ENCODE data around the gene PPP1R16B. TPM values are rescaled to one million over a fixed set of nuclear protein-coding genes. Genes with fewer than 3 reads are reported as not detected.

The PPP1R16B gene
- under 0.01 TPM in 2 replicates for total RNA-seq

DNA sequence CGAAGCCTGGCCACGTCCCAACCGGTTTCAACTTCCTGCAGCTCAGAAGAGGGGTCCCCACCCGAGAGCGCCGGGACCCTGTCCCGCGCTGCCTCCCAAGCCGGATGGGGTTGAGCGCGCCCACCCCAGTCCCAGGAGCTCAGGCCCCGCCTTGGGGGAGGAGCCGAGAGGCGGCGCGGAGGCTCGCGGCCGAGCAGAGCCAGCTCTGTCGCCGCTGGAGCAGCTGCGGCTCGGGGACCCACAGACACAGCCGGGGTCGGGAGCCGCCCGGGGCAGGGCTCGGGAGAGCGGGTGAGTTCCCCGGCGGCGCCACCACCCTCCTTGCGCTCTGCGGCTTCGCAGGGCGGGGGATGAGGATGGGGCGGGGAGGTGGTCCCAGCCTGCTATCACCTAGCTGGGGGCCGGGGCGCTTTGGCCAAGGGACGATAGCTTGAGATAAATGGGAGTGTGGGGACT lies at the start of gene PPP1R16B:
Gene PPP1R16B (plus strand): TSS at position 196 of the 456 bp plus-strand sequence. CDS start 30,229 bp downstream, outside the sequence.

DNA sequence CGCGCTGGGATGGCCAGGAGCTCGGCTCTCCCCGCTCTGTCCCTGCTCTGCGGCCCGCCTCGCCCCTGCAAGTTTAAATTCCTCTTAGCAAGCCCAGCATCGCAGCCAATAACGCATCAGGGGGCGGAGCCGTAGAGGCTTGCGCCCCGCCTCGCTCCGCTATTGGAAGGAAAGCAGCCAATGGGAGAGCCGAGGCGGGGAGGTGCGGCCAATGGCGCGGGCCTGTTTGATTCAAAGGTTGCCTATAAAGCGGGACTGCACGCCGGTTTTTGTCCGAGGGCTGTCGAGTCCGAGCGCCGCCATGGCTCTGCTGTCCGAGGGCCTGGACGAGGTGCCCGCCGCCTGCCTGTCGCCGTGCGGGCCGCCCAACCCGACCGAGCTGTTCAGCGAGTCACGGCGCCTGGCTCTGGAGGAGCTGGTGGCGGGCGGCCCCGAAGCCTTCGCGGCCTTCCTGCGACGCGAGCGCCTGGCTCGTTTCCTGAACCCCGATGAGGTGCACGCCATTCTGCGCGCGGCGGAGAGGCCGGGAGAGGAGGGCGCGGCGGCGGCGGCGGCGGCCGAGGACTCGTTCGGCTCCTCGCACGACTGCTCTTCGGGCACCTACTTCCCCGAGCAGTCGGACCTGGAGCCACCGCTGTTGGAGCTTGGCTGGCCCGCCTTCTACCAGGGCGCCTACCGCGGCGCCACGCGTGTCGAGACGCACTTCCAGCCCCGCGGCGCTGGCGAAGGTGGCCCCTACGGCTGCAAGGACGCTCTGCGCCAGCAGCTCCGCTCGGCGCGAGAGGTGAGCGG lies 120.8 kb downstream of the PPP1R16B start, which contains the start of gene FAM83D:
Gene FAM83D (plus strand): TSS at position 276 of the 792 bp plus-strand sequence. CDS start 26 bp downstream, at position 302.

DNA sequence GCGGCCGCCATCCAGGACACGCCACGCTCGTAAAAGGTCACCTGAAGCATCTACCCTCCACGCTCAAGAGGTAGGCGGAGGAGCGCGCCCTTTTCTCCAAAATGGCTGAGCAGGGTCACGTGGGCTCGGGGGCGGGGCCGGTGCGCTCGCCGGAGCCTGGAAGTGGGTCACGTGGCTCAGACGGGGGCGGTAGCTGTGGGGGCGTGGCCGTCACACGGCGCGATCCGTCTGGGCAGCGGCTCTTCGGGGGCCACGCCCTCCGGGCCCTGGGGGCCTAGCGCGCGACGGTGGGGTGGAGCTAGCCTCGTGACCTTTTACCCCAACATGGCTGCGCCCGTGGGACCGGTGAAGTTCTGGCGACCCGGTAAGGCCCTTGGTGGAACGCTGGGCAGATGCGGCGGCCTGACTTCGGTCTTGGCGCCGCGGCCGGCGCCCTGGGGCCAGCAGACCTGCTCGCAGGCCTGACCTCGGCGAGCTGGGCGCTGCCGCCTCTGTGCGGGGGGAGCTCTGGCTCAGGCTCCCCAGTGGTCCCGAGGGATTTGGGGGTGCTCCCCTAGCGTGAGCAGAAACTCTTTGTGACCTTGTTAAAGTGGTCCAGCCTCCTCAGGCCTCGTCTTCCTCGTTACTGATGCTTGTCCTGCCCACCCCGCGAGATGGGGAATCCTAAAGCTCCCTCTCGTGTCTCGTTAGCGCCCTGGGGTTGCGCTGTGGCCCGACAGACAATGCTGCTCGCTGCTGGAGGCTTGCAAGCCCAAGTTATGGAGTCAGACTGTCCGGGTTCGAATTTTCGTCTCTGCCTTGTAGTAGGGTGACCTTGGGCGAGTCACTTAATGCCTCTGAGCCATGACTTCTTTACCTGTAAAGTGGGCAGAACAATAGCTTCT lies 156.8 kb downstream of the PPP1R16B start, which contains the start of gene DHX35:
Gene DHX35 (plus strand): TSS at position 301 of the 884 bp plus-strand sequence. CDS start 24 bp downstream, at position 325.

Other genes starting within 250 kb of the PPP1R16B start
- gene ADIG, start 224.5 kb upstream of the PPP1R16B start, total RNA-seq = not detected in 2 replicates
- gene ARHGAP40, start 203.9 kb upstream of the PPP1R16B start, total RNA-seq = not detected in 2 replicates
- not detected in 2 replicates for gene SLC32A1, start 81.2 kb upstream of the PPP1R16B start, total RNA-seq
- 3.2 and 4.4 TPM in 2 replicates for gene ACTR5, start 57.2 kb upstream of the PPP1R16B start, total RNA-seq
- gene FAM83D, start 120.7 kb downstream of the PPP1R16B start, total RNA-seq = 0.52 and 3.5 TPM in 2 replicates
- 8.0 and 10.8 TPM in 2 replicates for gene DHX35, start 156.6 kb downstream of the PPP1R16B start, total RNA-seq